ENCODE measurements around the gene TOPBP1. TPM values are rescaled to one million over a fixed set of nuclear protein-coding genes. Genes with fewer than 3 reads are reported as not detected.

TOPBP1 gene
- total RNA-seq, 1 donor from 2014 or later: 49.9 TPM

GRCh38 chr3:133676336-133677118 is 14.8 kb upstream of the TOPBP1 start:
- POLR2A ChIA-PET: no interaction called here
- Mint-ChIP-seq H3K27me3 (peaks cover 45% of the 10 kb centered on the region), H3K36me3 (ENCODE audit: low read depth) (no peaks in the 10 kb centered on the region), H3K4me3 (no peak overlapping the region), H3K27ac (no peak overlapping the region), H3K4me1 (peaks cover 3% of the 10 kb centered on the region), H3K9me3 (no peaks in the 10 kb centered on the region)
- intact Hi-C loops (cut with micrococcal nuclease): no loop called here
- TF ChIP-seq CTCF (IDR thresholded peaks at IDR 0.05): no peak
- no peak for ATAC-seq (ENCODE audit: low read depth)
- CTCF ChIA-PET: no interaction called here
- no peak for DNase-seq

- no peak for TF ChIP-seq CTCF (IDR thresholded peaks at IDR 0.05)
- CTCF ChIA-PET: no interaction called here
Measured at GRCh38 chr3:133675631-133676335, 14.0 kb upstream of the TOPBP1 start.

GRCh38 chr3:133674290-133674919 is 12.7 kb upstream of the TOPBP1 start:
- no peak overlapping the region for H3K27ac Mint-ChIP-seq
- H3K27me3 Mint-ChIP-seq: peaks cover 44% of the 10 kb centered on the region
- DNase-seq: no peak
- CTCF ChIA-PET: no interaction called here
- no peak for TF ChIP-seq CTCF (IDR thresholded peaks at IDR 0.05)
- H3K9me3 Mint-ChIP-seq: no peaks in the 10 kb centered on the region
- no peak overlapping the region for H3K4me3 Mint-ChIP-seq
- intact Hi-C loops (cut with micrococcal nuclease): no loop called here
- H3K4me1 Mint-ChIP-seq: peaks cover 3% of the 10 kb centered on the region
- no peak for ATAC-seq (ENCODE audit: low read depth)
- no peaks in the 10 kb centered on the region for H3K36me3 Mint-ChIP-seq (ENCODE audit: low read depth)
- POLR2A ChIA-PET: no interaction called here

More at GRCh38 chr3:133675631-133676335, 14.0 kb upstream of the TOPBP1 start:
- POLR2A ChIA-PET: no interaction called here
- Mint-ChIP-seq H3K4me1 (peaks cover 3% of the 10 kb centered on the region), H3K4me3 (no peak overlapping the region), H3K27me3 (peaks cover 41% of the 10 kb centered on the region), H3K27ac (no peak overlapping the region), H3K9me3 (no peaks in the 10 kb centered on the region), H3K36me3 (ENCODE audit: low read depth) (no peaks in the 10 kb centered on the region)
- ATAC-seq (ENCODE audit: low read depth) (no peak), DNase-seq (no peak)
- intact Hi-C loops (cut with micrococcal nuclease): no loop called here

GRCh38 chr3:133673746-133674145 is 12.0 kb upstream of the TOPBP1 start:
- no peak overlapping the region for H3K27ac Mint-ChIP-seq
- no peak overlapping the region for H3K4me3 Mint-ChIP-seq
- H3K4me1 Mint-ChIP-seq: peaks cover 3% of the 10 kb centered on the region
- ChIA-PET CTCF (no interaction called here), POLR2A (no interaction called here)
- DNase-seq: no peak
- intact Hi-C loops (cut with micrococcal nuclease): no loop called here
- ATAC-seq (ENCODE audit: low read depth): no peak
- no peak for TF ChIP-seq CTCF (IDR thresholded peaks at IDR 0.05)
- no peaks in the 10 kb centered on the region for H3K9me3 Mint-ChIP-seq
- peaks cover 46% of the 10 kb centered on the region for H3K27me3 Mint-ChIP-seq
- H3K36me3 Mint-ChIP-seq (ENCODE audit: low read depth): no peaks in the 10 kb centered on the region

- TF ChIP-seq CTCF (IDR thresholded peaks at IDR 0.05): no peak
- intact Hi-C loops (cut with micrococcal nuclease): no loop called here
- DNase-seq: no peak
- Mint-ChIP-seq H3K27ac (no peak overlapping the region), H3K27me3 (peaks cover 37% of the 10 kb centered on the region), H3K4me1 (peaks cover 3% of the 10 kb centered on the region), H3K9me3 (no peaks in the 10 kb centered on the region), H3K36me3 (ENCODE audit: low read depth) (no peaks in the 10 kb centered on the region), H3K4me3 (no peak overlapping the region)
- ATAC-seq (ENCODE audit: low read depth): no peak
- POLR2A ChIA-PET: no interaction called here
- CTCF ChIA-PET: no interaction called here
Measured at GRCh38 chr3:133672461-133672860, 10.7 kb upstream of the TOPBP1 start.

Data from activated B cell treated with CpG ODN at 0.5 μM for 24 hours (primary cell).